ENCODE data around the gene EPN3.

Gene EPN3

DNA sequence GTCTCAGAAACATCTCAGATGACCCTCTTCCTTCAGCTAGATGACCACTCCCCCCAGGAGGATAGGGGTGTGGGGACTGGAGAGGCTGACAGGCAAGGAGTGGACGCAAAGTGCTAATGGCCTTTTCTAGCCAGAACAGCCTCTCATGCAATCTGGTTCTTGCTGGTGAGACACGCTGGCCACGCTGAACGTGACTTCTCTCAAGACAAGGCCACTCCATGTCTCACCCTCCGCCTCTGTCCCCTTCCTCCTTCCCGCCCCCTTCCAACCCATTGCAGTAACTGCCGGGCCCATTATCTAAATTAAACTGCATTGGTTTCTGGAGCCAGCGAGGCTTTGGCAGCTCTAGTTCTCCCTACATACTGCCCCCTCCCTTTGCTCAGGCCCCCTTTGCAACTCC, 37.5 kb downstream of the EPN3 start:
- DNase-seq (ENCODE audit: low spot score): no peak

GRCh38 chr17:50570528-50570927, 38.0 kb downstream of the EPN3 start:
- DNase-seq (ENCODE audit: low spot score): no peak

GRCh38 chr17:50571681-50572080, 39.1 kb downstream of the EPN3 start:
- DNase-seq (ENCODE audit: low spot score): no peak

DNA sequence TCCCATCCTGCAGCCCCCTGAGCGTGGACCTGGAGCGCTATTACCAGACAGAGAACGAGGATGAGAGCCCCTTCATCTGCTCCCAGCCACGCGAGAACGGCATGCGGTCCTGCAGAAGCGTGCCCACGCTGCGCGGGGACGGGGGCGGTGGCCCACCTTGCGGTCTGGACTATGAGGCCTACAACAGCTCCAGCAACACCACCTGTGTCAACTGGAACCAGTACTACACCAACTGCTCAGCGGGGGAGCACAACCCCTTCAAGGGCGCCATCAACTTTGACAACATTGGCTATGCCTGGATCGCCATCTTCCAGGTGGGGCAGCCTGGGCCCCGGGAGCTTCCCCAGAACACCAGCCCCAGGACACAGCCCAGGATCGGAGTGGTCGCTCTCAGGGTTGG, 40.0 kb downstream of the EPN3 start:
- no peak for DNase-seq (ENCODE audit: low spot score)

GRCh38 chr17:50573866-50574611, 41.5 kb downstream of the EPN3 start:
- DNase-seq (ENCODE audit: low spot score): no peak

- no peak for DNase-seq (ENCODE audit: low spot score)
Observed at GRCh38 chr17:50575581-50576210, 43.2 kb downstream of the EPN3 start.

DNA sequence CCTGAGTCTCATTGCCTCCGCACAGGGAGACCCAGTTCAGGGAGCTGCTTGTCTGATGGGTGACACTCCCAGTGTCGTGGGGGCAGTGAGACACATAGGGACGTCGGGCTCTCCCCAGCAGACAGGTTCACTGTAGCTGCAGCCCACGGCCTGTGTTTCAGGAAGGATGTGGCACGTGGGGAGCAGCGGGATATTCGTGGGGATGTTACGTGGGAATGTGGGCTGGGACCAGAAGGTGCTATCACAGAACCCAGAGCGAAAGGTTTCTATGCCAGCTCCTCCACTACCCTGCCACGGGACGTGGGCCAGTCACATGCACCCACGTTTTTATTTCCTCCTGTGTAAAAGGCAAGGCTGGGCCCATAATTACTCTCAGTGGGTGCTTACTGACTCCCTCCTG, 44.3 kb downstream of the EPN3 start:
- no peak for DNase-seq (ENCODE audit: low spot score)

DNA sequence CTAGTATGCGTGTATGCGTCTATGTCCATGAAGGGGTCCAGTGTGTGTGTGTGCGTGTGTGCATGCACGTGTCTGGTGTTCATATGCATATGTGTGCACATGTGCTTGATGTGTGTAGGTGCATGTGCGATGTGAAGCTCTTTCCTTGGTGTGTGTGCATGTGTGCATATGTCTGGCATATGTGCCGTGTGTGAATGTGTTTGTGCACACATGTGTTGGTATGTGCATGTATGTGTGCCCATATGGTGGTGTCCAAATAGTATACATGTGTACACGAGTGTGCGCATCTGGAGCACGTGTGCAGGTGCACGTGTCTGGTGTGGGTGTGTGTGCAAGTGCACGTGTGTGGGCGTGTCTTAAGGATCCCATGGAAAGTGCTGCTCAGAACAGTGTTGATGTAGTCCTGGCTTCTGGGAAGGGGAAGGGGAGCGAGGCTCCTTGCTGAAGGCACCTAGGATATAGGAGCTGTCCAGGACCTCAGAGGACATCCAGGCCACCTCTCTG, 45.0 kb downstream of the EPN3 start:
- no peak for DNase-seq (ENCODE audit: low spot score)

- DNase-seq (ENCODE audit: low spot score): no peak
Observed at GRCh38 chr17:50578173-50578572, 45.6 kb downstream of the EPN3 start.

DNA sequence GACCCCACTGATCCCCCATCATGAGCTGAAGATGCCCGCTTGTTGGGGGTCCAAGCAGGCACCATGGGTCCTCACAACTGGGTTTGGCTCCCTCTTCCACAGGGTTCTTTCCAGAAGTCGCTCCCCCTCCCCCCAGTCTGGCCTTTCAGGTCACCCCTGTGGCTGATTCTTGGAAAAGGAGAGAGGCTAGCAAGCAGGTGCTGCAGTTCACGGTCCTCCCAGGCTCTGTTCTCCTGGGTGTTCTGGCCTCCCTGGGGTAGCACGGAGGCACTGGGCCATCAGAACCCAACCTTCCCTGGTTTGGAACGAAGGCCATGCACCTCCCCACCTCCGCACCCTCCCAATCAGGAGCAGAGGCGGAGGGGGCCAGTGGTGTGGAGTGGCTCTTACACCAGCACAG, 46.9 kb downstream of the EPN3 start:
- no peak for DNase-seq (ENCODE audit: low spot score)

GRCh38 chr17:50580646-50581045, 48.1 kb downstream of the EPN3 start:
- DNase-seq (ENCODE audit: low spot score): no peak

DNA sequence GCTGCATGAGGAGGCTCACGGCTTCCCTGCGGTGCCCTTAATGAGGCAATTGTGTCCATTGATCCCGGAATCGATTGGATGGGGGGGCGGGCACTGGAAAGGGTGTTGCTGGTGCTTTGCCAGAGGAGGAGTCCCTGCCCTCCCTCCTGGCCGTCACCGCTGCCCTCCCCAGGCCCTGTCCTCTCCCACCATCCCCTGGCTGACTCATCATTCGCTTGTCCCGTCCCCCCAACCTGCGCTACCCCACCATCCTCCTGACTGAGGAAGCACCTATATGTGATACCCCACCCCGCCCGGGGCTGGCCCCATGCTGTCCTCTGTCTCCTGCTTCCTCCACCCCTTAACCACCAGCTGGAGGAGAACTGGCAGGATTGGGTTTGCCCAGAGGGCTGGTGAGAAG, 48.8 kb downstream of the EPN3 start:
- no peak for DNase-seq (ENCODE audit: low spot score)

- no peak for DNase-seq (ENCODE audit: low spot score)
Observed at GRCh38 chr17:50582741-50583140, 50.2 kb downstream of the EPN3 start.

- DNase-seq (ENCODE audit: low spot score): no peak
Observed at GRCh38 chr17:50583641-50584040, 51.1 kb downstream of the EPN3 start.

GRCh38 chr17:50584116-50584515, 51.6 kb downstream of the EPN3 start:
- no peak for DNase-seq (ENCODE audit: low spot score)

GRCh38 chr17:50584749-50585148, 52.2 kb downstream of the EPN3 start:
- no peak for DNase-seq (ENCODE audit: low spot score)

- DNase-seq (ENCODE audit: low spot score): no peak
Observed at GRCh38 chr17:50585346-50585745, 52.8 kb downstream of the EPN3 start.

DNA sequence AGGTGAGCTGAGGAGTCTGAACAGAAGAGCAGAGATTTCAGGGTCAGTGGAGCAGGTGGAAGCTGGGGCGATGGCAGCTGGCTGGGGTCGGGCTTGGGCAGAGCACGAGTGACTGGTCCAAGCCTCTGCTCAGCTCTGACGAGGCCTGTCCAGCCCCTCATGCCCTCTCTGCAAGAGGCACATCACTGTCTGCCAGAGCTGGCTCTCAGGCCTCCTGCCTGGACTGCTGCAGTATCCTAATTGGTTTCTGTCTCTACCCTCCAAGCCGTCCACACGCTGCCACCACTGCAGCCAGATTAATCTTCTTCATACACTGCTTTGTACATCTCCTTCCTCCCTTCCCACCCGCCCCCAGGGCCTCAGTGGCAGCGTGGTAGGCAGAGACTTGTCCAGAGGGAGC, 53.4 kb downstream of the EPN3 start:
- DNase-seq (ENCODE audit: low spot score): no peak

DNA sequence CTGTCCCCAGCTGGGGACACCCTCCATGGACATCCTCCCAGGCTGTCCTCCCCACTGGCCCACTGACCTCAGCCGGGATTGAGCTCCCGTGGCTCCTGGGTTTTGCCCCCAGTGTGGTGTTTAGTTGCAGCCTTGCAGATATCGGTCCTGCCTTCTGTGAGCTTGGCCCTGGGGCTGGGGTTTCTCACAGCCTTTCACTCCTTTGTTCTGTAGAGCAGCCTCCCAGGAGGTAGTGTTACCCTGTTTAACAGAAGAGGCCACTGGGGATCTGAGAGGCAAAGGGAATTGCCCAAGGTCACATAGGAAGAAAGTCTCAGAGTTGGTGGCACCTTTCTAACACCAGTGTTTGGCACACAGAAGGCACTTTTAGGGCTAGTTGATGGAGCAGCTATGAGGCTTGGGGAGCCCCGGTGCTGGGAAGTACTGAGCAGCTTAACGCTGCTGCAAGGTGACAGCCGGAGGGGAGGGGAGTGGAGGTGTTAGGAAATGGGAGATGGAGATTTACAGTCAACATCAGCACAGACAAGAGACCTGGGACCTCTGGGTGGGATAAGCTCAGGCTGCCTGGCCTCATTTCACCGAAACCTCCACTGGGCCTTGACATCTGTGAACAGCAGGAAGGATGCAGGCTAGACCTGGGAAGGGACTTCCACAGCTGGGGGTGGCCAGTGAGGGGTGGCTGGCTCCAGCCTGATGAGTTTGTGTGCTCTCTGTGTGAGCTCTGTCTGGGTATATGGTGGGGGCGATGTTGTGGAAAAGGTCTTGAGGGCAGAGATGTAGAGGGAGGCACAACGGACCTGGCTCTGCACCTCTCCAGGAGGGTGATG, 54.1 kb downstream of the EPN3 start:
- no peak for DNase-seq (ENCODE audit: low spot score)

GRCh38 chr17:50587571-50587970, 55.0 kb downstream of the EPN3 start:
- no peak for DNase-seq (ENCODE audit: low spot score)

DNA sequence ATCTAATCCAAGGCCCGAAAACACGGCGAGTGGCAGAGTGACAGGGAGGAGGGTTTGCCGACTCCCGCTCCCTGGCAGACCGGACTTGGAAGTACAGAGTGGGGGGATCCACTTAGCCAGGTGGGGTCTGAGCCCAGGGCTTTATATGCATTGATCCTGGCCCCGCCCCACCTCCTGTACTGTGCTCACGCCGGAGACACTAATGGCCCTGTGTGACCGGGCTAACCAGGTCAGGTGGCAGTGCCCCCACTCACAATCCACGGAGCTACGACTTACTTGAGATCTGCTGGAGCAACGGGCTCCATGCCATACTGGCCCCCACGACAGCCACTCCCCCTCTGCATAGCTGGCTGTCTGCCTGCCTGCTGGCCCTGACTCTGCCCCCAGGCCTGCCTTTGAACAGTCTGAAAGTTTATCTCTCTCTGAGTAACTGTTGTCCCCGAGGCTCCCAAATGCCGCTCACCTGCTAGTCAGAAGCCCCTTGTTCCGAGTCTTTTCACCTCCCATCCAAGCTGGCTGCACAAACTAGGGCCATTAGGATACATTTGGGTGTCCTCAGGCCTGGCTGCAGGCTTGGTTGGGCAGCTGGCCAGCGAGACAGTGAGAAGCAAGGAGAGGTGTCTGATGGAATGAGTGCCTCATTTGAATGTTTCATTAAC, 56.0 kb downstream of the EPN3 start:
- no peak for DNase-seq (ENCODE audit: low spot score)

- DNase-seq (ENCODE audit: low spot score): no peak
Observed at GRCh38 chr17:50589095-50589705, 56.7 kb downstream of the EPN3 start.
